ENCODE data around the gene GDF2. TPM values are rescaled to one million over a fixed set of nuclear protein-coding genes. Genes with fewer than 3 reads are reported as not detected.

The GDF2 gene
- total RNA-seq, 1 donor from 2014 or later = not detected

DNA sequence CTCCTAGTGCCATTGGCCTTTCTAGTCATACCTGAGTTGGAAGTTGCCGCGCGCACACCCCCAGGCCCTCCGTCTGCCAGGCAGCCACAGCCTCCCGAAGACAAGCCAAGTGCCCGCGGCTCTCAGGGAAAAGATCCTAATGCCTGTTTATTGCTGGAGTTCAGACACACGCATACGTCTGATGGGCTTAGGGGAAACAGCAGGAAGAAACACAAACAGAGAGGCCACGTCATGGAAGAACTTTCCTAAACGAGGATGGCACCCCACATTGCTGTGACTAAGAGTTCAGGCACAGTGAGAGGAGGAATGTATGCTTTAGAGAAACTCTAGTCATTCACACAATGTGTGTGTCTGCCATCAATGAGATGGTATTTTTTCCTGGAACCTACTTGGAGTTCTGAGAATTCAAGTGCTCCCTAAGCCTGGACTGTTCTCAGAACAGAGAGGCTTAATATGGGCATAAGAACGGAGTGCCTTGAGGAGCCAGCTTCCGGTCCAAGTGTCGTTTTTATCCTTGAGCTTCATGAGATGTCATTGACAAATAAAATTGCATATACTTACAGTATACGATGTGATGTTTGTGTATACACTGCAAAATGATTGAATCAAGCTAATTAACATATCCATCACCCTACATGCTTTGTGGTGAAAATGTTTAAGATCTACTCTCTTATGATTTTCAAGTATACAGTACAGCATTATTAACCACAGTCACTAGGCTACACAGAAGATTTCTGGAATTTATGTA lies 14.3 kb downstream of the GDF2 start:
- TF ChIP-seq POLR2A (IDR thresholded peaks at IDR 0.05) = no peak
- TF ChIP-seq, protein P1, sequence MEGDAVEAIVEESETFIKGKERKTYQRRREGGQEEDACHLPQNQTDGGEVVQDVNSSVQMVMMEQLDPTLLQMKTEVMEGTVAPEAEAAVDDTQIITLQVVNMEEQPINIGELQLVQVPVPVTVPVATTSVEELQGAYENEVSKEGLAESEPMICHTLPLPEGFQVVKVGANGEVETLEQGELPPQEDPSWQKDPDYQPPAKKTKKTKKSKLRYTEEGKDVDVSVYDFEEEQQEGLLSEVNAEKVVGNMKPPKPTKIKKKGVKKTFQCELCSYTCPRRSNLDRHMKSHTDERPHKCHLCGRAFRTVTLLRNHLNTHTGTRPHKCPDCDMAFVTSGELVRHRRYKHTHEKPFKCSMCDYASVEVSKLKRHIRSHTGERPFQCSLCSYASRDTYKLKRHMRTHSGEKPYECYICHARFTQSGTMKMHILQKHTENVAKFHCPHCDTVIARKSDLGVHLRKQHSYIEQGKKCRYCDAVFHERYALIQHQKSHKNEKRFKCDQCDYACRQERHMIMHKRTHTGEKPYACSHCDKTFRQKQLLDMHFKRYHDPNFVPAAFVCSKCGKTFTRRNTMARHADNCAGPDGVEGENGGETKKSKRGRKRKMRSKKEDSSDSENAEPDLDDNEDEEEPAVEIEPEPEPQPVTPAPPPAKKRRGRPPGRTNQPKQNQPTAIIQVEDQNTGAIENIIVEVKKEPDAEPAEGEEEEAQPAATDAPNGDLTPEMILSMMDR (IDR thresholded peaks at IDR 0.05) = no peak
- no peak for TF ChIP-seq POLR2AphosphoS5 (IDR thresholded peaks at IDR 0.05; ENCODE audit: insufficient read depth in 1 of 2, low read depth in 1 of 2)
- Histone ChIP-seq H3K4me3 (no peak overlapping the region), H3K9me3 (no peaks in the 10 kb centered on the region), H3K27me3 (no peaks in the 10 kb centered on the region), H3K36me3 (no peaks in the 10 kb centered on the region), H3K4me1 (no peaks in the 10 kb centered on the region), H3K27ac (no peak overlapping the region)
- intact Hi-C loops (cut with DNase I) = no loop called here
- DNase-seq (ENCODE audit: extremely low spot score in 2 of 2) = no peak

DNA sequence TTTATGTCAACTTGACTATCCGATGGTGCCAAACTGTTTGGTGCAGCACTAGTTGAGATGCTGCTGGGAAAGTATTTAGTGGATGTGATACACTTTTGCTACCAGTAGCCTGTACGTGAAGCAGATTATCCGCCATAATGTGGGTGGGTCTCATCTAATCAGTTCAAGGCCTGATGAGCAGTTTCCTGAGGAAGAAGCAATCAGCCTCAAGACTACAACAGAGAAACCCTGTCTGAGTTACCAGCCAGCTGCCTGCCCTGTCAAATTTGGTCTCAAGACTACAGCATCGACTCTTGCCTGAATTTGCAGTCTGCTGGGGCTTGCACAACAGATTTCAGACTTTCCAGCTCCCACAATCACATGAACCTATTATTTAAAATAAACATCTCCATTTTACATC lies 15.1 kb downstream of the GDF2 start:
- intact Hi-C loops (cut with DNase I) = no loop called here
- Histone ChIP-seq H3K27me3 (no peaks in the 10 kb centered on the region), H3K4me3 (no peak overlapping the region), H3K36me3 (no peaks in the 10 kb centered on the region), H3K9me3 (no peaks in the 10 kb centered on the region), H3K27ac (no peak overlapping the region), H3K4me1 (no peaks in the 10 kb centered on the region)
- TF ChIP-seq POLR2A (IDR thresholded peaks at IDR 0.05) (no peak), POLR2AphosphoS5 (IDR thresholded peaks at IDR 0.05; ENCODE audit: insufficient read depth in 1 of 2, low read depth in 1 of 2) (no peak)
- TF ChIP-seq, protein P1 (IDR thresholded peaks at IDR 0.05) = no peak
- no peak for DNase-seq (ENCODE audit: extremely low spot score in 2 of 2)

DNA sequence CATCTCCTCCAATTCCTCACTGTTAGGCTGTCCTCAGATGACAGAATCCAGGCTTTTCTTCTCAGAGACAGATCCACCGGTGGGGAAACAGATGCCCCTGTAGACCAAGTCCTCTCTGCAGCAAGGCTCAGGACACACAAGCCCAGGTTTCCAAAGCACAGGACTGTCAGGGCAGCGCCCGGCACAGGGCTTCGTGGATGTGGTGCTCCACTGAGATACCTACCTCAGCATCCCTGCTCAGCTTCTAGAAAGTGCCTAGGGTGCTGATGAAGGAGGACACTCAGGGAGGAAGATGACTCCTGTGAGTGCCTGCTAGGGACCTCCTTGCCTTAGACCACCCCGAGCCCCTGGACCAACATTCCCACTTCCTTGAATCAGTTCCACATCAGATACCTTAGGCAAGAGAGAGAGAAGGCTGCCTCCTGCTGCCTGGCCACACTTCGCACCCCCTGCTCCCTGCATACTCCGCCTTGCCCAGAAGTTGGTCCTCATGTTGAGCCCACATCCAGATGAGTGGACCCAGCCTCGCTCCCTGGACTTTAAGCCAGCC lies 17.0 kb downstream of the GDF2 start:
- intact Hi-C loops (cut with DNase I) = no loop called here
- Histone ChIP-seq H3K27ac (no peak overlapping the region), H3K4me1 (no peaks in the 10 kb centered on the region), H3K9me3 (no peaks in the 10 kb centered on the region), H3K27me3 (no peaks in the 10 kb centered on the region), H3K4me3 (no peak overlapping the region), H3K36me3 (no peaks in the 10 kb centered on the region)
- DNase-seq (ENCODE audit: extremely low spot score in 2 of 2) = no peak
- TF ChIP-seq, protein P1 (IDR thresholded peaks at IDR 0.05) = no peak
- TF ChIP-seq POLR2AphosphoS5 (IDR thresholded peaks at IDR 0.05; ENCODE audit: insufficient read depth in 1 of 2, low read depth in 1 of 2) (no peak), POLR2A (IDR thresholded peaks at IDR 0.05) (no peak)

DNA sequence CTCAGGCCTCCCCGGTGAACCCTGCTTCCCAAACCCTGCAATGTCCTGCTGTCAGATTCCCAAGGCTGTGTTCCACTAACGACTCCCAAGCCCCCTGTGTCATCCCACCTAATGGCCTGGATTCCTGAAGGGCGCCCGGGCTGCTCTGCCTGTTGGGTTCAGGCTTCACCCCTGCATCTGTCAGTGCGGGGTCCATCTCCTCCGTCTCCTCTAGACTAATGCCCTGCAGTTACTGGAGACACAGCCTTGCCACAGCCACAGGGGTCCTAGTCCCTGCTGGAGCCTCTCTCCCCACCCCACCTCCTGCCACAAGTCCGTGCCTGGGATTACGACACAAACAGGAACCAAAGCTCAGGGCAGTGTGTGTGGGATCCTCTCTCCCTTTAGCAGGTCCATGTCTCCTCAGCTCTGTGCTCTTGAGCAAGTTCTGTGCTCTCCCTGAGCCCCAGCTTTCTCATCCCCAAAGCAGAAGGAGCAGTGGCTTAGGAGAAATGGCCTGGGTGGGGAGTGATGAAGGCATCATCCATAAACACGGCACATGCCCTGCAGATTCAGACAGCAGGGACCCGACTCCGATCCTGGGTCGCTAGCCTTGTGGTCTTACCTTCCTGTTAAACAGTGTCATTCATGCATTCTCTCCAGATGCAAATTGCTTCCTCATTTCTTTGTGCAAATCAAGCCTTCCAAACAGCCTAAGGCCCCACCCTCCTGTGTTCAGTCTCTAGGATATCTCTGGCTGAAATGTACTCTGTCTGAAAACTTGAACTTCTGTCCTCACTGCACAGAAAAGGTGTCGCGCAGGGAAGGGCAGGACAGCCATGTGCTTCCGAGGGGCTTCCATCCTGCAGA lies 17.7 kb downstream of the GDF2 start:
- Histone ChIP-seq H3K9me3 (no peaks in the 10 kb centered on the region), H3K4me3 (no peak overlapping the region), H3K27me3 (no peaks in the 10 kb centered on the region), H3K4me1 (no peaks in the 10 kb centered on the region), H3K27ac (no peak overlapping the region), H3K36me3 (no peaks in the 10 kb centered on the region)
- DNase-seq (ENCODE audit: extremely low spot score in 2 of 2) = no peak
- TF ChIP-seq, protein P1 (IDR thresholded peaks at IDR 0.05) = no peak
- TF ChIP-seq POLR2A (IDR thresholded peaks at IDR 0.05) (no peak), POLR2AphosphoS5 (IDR thresholded peaks at IDR 0.05; ENCODE audit: insufficient read depth in 1 of 2, low read depth in 1 of 2) (no peak)
- intact Hi-C loops (cut with DNase I) = no loop called here

All from vagina (tissue), 2 donors.